ENCODE measurements around the gene LGALS12. TPM values are rescaled to one million over a fixed set of nuclear protein-coding genes. Genes with fewer than 3 reads are reported as not detected.

The LGALS12 gene
- polyA plus RNA-seq, 3 donors from 2014 or later = 1.7 TPM; not detected in 2

DNA sequence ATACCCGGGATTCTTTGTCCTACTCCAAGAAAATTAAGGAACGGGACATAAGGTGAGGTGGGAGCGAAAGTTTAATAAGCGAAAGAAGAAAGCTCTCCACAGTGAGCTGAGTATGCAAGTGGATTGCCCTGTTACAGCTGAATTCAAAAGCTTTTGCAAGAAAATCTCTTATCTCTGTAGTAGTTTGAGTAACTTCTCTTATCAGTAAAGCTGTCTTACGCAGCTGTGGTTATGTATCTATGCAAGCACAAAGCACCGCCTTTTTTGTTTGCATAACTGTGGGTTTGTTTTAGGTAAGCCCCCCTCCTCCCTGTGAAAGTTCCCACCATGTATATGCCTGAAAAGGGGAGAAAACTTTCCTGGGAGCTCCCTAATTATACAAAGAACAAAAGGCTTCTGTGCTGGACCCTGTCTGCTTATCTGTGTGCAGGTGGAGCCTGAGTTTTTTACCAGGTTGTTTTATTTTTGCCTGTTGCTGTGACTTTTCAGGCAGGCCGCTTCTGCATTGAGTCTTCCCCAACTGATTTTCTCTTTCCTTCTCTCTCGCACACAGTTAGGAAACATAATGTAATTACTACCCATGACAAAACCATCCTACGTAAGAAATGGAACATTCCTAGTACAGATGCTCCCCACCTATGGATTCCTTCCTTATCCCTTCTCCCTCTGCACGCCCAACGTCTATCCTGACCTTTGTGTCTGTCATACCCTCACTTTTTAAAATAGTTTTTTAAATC is 14.1 kb upstream of the LGALS12 start:
- H3K36me3 Mint-ChIP-seq = peaks cover 0 to 3% (median 0%) of the 10 kb centered on the region in 3 donors
- peak overlapping the region in 1 of 6 donors; percentile 61 for H3K27ac Mint-ChIP-seq
- peaks cover 0 to 14% (median 7%) of the 10 kb centered on the region in 3 donors for H3K27me3 Mint-ChIP-seq (ENCODE audit: low read depth in 3 of 3)
- DNase-seq = no peak
- H3K9me3 Mint-ChIP-seq = peaks cover 0 to 6% (median 0%) of the 10 kb centered on the region in 6 donors
- H3K4me3 Mint-ChIP-seq = peak overlapping the region; percentile 44 to 94 (median 65)
- peaks cover 7 to 17% of the 10 kb centered on the region in 2 donors for H3K4me1 Mint-ChIP-seq

DNA sequence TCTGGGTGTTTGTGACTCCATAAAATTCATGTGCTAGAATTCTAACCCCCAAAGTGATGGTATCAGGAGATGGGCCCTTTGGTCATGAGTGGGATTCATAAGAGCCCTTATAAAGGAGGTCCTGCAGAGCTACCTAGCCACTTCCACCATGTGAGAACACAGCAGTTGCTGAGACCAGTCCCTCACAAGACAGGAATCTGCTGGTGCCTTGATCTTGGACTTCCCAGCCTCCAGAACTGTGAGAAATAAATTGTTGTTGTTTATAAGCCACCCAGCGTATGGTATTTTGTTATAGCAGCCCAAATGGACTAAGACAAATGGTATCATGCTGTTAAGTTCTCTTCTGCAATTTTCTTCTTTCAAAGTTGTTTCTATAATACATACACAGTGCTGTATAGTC is 13.4 kb upstream of the LGALS12 start:
- Mint-ChIP-seq H3K4me3 (peak overlapping the region in 3 of 5 donors; percentile 39 to 57 (median 40)), H3K36me3 (peaks cover 0 to 3% (median 0%) of the 10 kb centered on the region in 3 donors), H3K4me1 (peaks cover 7 to 17% of the 10 kb centered on the region in 2 donors), H3K27ac (no peak overlapping the region), H3K27me3 (ENCODE audit: low read depth in 3 of 3) (peaks cover 0 to 14% (median 9%) of the 10 kb centered on the region in 3 donors), H3K9me3 (peaks cover 0 to 6% (median 0%) of the 10 kb centered on the region in 6 donors)
- no peak for DNase-seq

DNA sequence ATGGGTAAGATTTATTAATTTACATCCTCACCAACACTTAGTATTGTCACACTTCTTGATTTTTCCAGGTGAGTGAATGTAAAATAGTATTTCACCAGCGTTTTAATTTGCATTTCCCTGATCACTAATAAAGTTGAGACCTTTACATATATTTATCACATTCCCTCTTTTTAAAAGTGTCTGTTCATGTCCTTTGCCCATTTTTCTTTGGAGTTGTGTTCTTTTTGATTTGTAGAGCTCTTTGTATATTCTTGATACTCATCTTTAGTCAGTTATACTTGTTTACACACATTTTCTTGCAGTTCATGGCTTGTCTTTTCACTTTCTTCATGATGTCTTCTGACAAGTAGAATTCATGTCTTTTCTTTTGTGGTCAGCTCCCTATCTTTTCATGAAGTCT is 12.8 kb upstream of the LGALS12 start:
- Mint-ChIP-seq H3K9me3 (peaks cover 0 to 6% (median 0%) of the 10 kb centered on the region in 6 donors), H3K36me3 (peaks cover 0 to 3% (median 0%) of the 10 kb centered on the region in 3 donors), H3K4me3 (peak overlapping the region in 1 of 5 donors; percentile 16), H3K27ac (no peak overlapping the region), H3K27me3 (ENCODE audit: low read depth in 3 of 3) (peaks cover 0 to 14% (median 10%) of the 10 kb centered on the region in 3 donors), H3K4me1 (peaks cover 7 to 17% of the 10 kb centered on the region in 2 donors)
- no peak for DNase-seq

DNA sequence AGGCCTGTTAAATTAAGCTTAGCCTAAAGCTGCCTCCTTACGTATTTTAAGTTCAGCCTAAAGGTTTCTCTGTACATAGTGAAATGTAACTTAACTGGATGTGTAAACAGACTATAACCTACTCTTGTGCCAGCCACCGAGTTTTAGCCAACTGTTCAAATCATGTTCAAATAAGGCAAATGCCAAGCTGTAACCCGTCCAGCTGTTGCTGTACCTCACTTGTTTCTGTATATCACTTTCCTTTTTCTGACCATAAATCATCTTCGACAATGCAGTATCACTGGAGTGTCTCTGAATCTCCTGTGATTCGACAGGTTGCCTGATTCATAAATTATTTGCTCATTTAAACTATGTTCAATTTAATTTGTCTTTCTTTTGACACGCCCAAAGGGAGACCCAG is 10.9 kb upstream of the LGALS12 start:
- peaks cover 7 to 17% of the 10 kb centered on the region in 2 donors for H3K4me1 Mint-ChIP-seq
- DNase-seq = no peak
- H3K27ac Mint-ChIP-seq = no peak overlapping the region
- no peak overlapping the region for H3K4me3 Mint-ChIP-seq
- peaks cover 2 to 14% (median 10%) of the 10 kb centered on the region in 3 donors for H3K27me3 Mint-ChIP-seq (ENCODE audit: low read depth in 3 of 3)
- H3K36me3 Mint-ChIP-seq = peaks cover 0 to 11% (median 7%) of the 10 kb centered on the region in 3 donors
- peaks cover 4 to 12% (median 6%) of the 10 kb centered on the region in 6 donors for H3K9me3 Mint-ChIP-seq

DNA sequence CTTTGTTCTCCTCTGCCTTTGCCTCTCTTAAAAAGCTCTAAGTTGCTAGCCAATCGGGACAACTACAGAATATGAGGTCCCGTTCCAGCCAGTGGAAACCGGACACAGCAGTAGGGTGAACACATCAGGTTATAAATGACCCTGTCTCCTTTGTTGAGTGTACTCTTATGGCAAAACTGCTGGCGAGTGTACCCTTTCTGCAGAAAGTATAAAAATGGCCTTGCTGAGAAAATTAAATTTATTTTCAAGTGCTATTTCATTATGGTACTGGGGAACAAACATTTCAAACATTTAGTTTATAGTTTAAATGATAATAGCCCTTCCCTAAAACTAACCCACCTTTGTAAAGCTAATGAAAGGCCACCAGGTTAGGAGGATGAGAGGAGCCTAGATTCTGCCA is 6.0 kb upstream of the LGALS12 start:
- Mint-ChIP-seq H3K4me1 (no peaks in the 10 kb centered on the region), H3K36me3 (peaks cover 0 to 17% (median 14%) of the 10 kb centered on the region in 3 donors)

DNA sequence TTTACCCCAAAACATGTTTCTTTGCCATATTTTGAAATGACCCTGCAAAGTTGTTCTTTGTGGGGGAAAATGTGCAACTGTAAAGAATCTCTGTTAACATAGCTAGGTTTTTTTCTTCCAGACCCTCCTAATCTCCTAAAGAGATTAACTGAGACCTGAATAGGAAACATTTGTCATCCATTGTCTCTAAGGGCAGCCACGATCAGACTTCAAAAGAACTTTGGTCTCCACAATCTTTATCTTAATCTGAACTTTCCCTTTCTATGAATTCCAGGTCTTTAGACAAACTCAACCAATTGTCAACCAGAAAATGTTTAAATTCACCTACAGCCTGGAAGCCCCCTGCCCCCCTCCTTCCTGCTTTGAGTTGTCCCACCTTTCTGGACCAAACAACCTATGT is 4.6 kb upstream of the LGALS12 start:
- no peak overlapping the region for H3K4me3 Mint-ChIP-seq
- H3K4me1 Mint-ChIP-seq = peaks cover 12 to 13% of the 10 kb centered on the region in 2 donors

More for the DNA sequence above, 6.0 kb upstream of the LGALS12 start:
- Mint-ChIP-seq H3K9me3 (peaks cover 8 to 21% (median 13%) of the 10 kb centered on the region in 6 donors), H3K27ac (no peak overlapping the region), H3K27me3 (ENCODE audit: low read depth in 3 of 3) (peaks cover 0 to 7% (median 6%) of the 10 kb centered on the region in 3 donors), H3K4me3 (no peak overlapping the region)
- DNase-seq = no peak

DNA sequence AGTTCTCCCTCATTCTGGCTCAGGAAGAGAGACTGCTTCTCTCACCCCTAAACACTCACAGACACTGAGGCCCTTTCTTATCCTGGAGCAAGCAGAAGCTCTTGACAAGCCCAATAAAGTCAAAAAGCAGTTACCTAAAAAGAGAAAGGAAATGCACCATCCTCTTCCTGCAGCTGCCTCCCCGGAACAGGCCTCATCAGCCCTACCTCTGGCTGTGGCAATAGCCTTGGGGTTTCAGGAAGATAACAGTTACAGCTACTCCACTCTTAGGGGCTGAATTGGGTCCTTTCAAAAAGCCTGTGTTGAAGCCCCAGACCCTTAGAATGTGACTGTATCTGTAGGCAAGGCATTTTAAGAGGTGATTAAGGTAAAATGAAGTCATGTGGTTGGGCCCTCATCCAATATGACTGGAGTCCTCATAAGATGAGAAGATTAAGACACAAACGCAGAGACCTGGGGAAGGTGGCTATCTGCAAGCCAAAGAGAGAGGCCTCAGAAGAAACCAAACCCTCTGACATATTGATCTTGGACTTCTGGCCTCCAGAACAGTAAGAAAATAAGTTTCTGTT is 3.5 kb upstream of the LGALS12 start:
- H3K9me3 Mint-ChIP-seq = peaks cover 6 to 21% (median 13%) of the 10 kb centered on the region in 6 donors
- H3K36me3 Mint-ChIP-seq = peaks cover 0 to 17% (median 14%) of the 10 kb centered on the region in 3 donors
- peaks cover 18 to 20% of the 10 kb centered on the region in 2 donors for H3K4me1 Mint-ChIP-seq
- no peak overlapping the region for H3K4me3 Mint-ChIP-seq
- DNase-seq = no peak
- H3K27me3 Mint-ChIP-seq (ENCODE audit: low read depth in 3 of 3) = peaks cover 2 to 7% (median 3%) of the 10 kb centered on the region in 3 donors
- no peak overlapping the region for H3K27ac Mint-ChIP-seq

More for the DNA sequence above, 4.6 kb upstream of the LGALS12 start:
- Mint-ChIP-seq H3K27ac (no peak overlapping the region), H3K9me3 (peaks cover 6 to 21% (median 13%) of the 10 kb centered on the region in 6 donors), H3K36me3 (peaks cover 0 to 17% (median 14%) of the 10 kb centered on the region in 3 donors), H3K27me3 (ENCODE audit: low read depth in 3 of 3) (peaks cover 0 to 7% (median 2%) of the 10 kb centered on the region in 3 donors)
- no peak for DNase-seq

DNA sequence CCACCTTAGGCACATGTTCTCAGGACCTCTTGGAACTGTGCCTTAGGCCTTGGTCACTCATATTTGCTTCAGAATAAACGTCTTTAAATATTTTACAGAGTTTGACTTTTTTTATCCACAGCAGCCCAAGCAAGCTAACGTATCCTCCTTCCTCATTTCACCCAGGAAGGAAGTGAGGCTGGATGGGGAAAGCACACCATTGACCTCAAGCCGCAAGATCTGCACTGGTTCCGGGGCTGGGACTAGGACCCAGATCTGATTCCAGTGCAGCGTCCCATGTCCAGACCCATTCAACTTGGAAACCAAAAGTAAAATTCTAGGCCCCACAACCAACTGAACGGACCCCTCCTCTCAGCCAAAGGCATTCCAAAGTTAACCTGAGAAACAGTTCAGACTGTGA is 2.4 kb upstream of the LGALS12 start:
- DNase-seq = no peak
- peaks cover 0 to 17% (median 14%) of the 10 kb centered on the region in 3 donors for H3K36me3 Mint-ChIP-seq
- H3K4me1 Mint-ChIP-seq = peaks cover 18 to 23% of the 10 kb centered on the region in 2 donors
- no peak overlapping the region for H3K4me3 Mint-ChIP-seq
- H3K9me3 Mint-ChIP-seq = peaks cover 6 to 21% (median 13%) of the 10 kb centered on the region in 6 donors
- H3K27me3 Mint-ChIP-seq (ENCODE audit: low read depth in 3 of 3) = peaks cover 0 to 7% (median 3%) of the 10 kb centered on the region in 3 donors
- H3K27ac Mint-ChIP-seq = peak overlapping the region in 1 of 6 donors; percentile 18

DNA sequence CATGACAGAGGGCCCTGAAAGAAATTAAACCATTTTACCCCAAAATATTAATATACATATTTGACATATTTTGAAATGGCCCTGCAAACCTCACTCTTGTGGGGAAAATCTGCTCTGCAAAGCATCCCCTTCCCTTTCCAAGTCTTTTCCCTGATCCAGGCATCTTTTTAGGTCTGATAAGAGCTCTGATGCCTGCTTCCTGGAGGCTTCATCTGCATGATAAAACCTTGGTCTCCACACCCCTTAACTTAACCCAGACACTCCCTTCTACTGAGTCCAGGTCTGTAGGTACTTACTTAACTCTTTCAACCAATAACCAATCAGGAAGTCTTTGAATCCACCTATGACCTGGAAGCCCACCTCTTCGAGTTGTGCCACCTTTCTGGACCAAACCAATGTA is 1.8 kb upstream of the LGALS12 start:
- Mint-ChIP-seq H3K9me3 (peaks cover 6 to 21% (median 13%) of the 10 kb centered on the region in 6 donors), H3K4me3 (no peak overlapping the region), H3K4me1 (peaks cover 18 to 23% of the 10 kb centered on the region in 2 donors), H3K36me3 (peaks cover 0 to 17% (median 14%) of the 10 kb centered on the region in 3 donors), H3K27me3 (ENCODE audit: low read depth in 3 of 3) (peaks cover 0 to 7% (median 3%) of the 10 kb centered on the region in 3 donors), H3K27ac (peak overlapping the region in 1 of 6 donors; percentile 29)
- no peak for DNase-seq

DNA sequence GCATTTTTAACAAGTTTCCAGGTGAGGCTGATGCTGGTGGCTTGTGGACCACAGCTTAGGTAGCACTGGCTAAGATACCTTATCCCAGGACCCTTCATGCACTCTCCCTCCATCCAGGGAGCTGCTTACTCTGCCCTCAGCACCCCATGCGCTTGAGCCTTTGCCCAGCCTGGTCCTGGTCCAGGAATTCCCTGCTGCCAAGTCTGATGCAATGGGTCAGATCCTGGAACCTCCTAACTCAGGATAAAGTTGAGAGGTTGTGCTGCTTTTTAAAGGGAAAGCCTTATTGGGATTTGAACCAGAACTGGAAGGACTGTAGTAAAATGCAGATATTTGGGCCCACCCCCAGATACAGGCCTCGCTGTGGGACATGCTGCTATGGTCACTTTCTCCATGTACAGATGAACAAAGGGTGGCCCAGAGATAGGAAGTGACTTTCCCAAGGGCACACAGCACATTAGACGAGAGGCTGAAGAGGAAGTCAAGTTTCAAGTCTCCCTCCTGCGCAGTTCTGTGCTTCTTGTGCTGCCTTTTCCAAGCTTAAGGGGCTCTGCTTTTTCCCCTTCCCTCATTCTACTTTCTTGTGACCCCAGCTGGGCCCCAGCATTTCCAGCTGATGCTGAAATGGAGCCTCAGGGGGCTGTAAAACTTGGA is 824 bp upstream of the LGALS12 start:
- Mint-ChIP-seq H3K9me3 (peaks cover 6 to 12% (median 8%) of the 10 kb centered on the region in 6 donors), H3K4me3 (peak overlapping the region in 1 of 5 donors; percentile 48), H3K27ac (peak overlapping the region in 1 of 6 donors; percentile 50), H3K4me1 (peaks cover 18 to 23% of the 10 kb centered on the region in 2 donors), H3K27me3 (ENCODE audit: low read depth in 3 of 3) (peaks cover 0 to 5% (median 3%) of the 10 kb centered on the region in 3 donors), H3K36me3 (peaks cover 0 to 7% (median 7%) of the 10 kb centered on the region in 3 donors)
- no peak for DNase-seq

DNA sequence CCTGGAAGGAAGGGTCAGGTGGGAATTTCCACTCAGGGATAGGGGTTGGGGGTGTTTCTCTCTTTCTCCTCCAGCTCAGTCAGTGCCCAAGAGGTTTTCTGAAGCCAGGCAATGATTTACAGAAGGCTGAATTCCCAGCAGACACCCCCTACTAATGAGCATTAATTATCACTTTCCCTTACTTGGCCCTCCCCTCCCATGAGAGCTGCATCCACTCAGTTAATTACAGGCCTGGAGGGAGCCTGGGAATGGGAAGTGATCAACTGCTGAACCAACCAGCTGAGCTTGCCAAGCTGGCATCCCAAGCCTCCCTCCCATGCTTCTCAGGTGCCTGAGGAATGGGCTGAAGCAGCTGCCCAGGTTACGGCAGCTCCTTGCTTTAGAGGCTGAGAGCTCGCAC is 992 bp downstream of the LGALS12 start:
- DNase-seq = no peak
- Mint-ChIP-seq H3K4me3 (no peak overlapping the region), H3K36me3 (no peaks in the 10 kb centered on the region), H3K4me1 (peaks cover 18 to 23% of the 10 kb centered on the region in 2 donors), H3K27ac (no peak overlapping the region), H3K27me3 (ENCODE audit: low read depth in 3 of 3) (peaks cover 0 to 5% (median 3%) of the 10 kb centered on the region in 3 donors), H3K9me3 (peaks cover 0 to 3% (median 0%) of the 10 kb centered on the region in 6 donors)

DNA sequence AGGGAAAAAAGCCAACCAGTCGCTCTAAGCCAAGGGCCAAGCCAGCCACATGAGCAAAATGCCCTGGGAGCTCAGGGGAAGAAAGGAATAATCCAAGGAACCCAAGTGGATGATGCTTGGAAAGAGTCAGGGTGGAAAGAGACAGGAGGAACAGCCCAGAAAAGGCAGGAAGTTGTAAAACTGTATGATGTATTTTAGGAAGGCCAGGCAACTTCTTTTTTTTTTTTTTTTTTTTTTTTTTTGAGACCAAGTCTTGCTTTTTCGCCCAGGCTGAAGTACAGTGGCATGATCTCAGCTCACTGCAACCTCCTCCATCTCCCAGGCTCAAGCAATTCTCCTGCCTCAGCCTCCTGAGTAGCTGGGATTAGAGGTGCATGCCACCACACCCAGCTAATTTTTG is 1.6 kb downstream of the LGALS12 start:
- H3K27ac Mint-ChIP-seq = peak overlapping the region in 2 of 6 donors; percentile 38 to 59
- no peaks in the 10 kb centered on the region for H3K36me3 Mint-ChIP-seq
- DNase-seq = no peak
- no peak overlapping the region for H3K4me3 Mint-ChIP-seq
- H3K27me3 Mint-ChIP-seq (ENCODE audit: low read depth in 3 of 3) = peaks cover 0 to 3% (median 2%) of the 10 kb centered on the region in 3 donors
- peaks cover 18 to 23% of the 10 kb centered on the region in 2 donors for H3K4me1 Mint-ChIP-seq
- peaks cover 0 to 3% (median 0%) of the 10 kb centered on the region in 6 donors for H3K9me3 Mint-ChIP-seq

DNA sequence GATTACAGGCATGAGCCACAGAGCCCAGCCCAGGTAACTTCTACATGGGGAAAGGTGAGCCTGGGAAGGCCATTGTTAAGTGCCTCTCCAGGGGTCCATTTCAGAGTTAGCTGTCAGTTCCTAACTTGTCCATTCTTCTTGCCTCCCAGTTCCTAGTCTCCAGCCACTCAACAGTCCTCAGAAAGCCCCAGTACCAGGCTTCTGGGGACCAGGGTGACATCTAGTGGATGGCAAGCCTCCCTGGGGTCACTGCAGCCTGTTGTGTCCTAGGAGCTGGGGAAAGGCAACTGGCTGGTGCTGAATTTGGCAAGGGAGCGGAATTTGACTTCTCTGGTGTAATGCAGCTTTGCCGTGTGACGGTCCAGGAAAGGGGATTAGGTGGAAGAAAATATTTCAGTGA is 2.1 kb downstream of the LGALS12 start:
- Mint-ChIP-seq H3K27ac (no peak overlapping the region), H3K27me3 (ENCODE audit: low read depth in 3 of 3) (peaks cover 0 to 3% (median 2%) of the 10 kb centered on the region in 3 donors), H3K9me3 (peaks cover 0 to under 1% (median 0%) of the 10 kb centered on the region in 6 donors), H3K4me3 (no peak overlapping the region), H3K36me3 (no peaks in the 10 kb centered on the region), H3K4me1 (peaks cover 18 to 23% of the 10 kb centered on the region in 2 donors)
- DNase-seq = no peak
